Liver (tissue), 9 donors: ENCODE results near the gene EDAR. TPM values are rescaled to one million over a fixed set of nuclear protein-coding genes. Genes with fewer than 3 reads are reported as not detected.

Experiments used
- DNase-seq: peaks from one replicate; pipeline ENCODE4 v3.0.0-alpha.2; 2017; ENCODE audit warnings: low spot score
- H3K27ac ChIP-seq, 2 donors: one replicate each; pipeline ENCODE4 v1.7.0; 2013; ENCODE audit warnings: inconsistent platforms in 2 of 2, low read length in 2 of 2, control low read depth in 1 of 2, low read depth in 1 of 2, mild to moderate bottlenecking in 1 of 2
- H3K27me3 ChIP-seq, 4 donors: one replicate each; pipeline versions ENCODE4 v1.6.1 to v1.7.0; 2013; ENCODE audit warnings: low read length in 3 of 4, inconsistent platforms in 1 of 4, mild to moderate bottlenecking in 1 of 4, moderate library complexity in 1 of 4; ENCODE audit not compliant: control insufficient read depth in 4 of 4, insufficient read depth in 4 of 4
- H3K36me3 ChIP-seq, 4 donors: one replicate each; pipeline versions ENCODE4 v1.6.1 to v1.7.0; 2013; ENCODE audit warnings: low read length in 3 of 4, mild to moderate bottlenecking in 3 of 4, low read depth in 1 of 4, moderate library complexity in 1 of 4; ENCODE audit not compliant: control insufficient read depth in 4 of 4, insufficient read depth in 3 of 4
- H3K4me1 ChIP-seq, 4 donors: one replicate each; pipeline versions ENCODE4 v1.6.1 to v1.7.0; 2013; ENCODE audit warnings: low read length in 3 of 4, mild to moderate bottlenecking in 3 of 4, moderate library complexity in 1 of 4; ENCODE audit not compliant: control insufficient read depth in 4 of 4, insufficient read depth in 4 of 4
- H3K4me3 ChIP-seq, 3 donors: one replicate each; pipeline versions ENCODE4 v1.6.1 to v1.7.0; 2013; ENCODE audit warnings: low read length in 3 of 3, control low read depth in 1 of 3, low read depth in 1 of 3, mild to moderate bottlenecking in 1 of 3
- H3K9ac ChIP-seq, 2 donors: one replicate each; pipeline ENCODE4 v1.7.0; 2013; ENCODE audit warnings: low read length in 2 of 2, mild to moderate bottlenecking in 2 of 2, moderate library complexity in 2 of 2, control low read depth in 1 of 2, low read depth in 1 of 2
- H3K9me3 ChIP-seq, 4 donors: one replicate each; pipeline versions ENCODE4 v1.6.1 to v1.7.0; 2013; ENCODE audit warnings: low read length in 3 of 4; ENCODE audit not compliant: control insufficient read depth in 4 of 4
- ATF3 ChIP-seq: IDR thresholded peaks from 2 replicates; pipeline ENCODE4 v1.6.1; 2016; ENCODE audit warnings: antibody characterized with exemption
- CTCF ChIP-seq: fragments of 150-350 bp; IDR thresholded peaks from 2 replicates; pipeline ENCODE4 v1.5.1; 2017; ENCODE audit warnings: improper control_type of control experiment, low read depth, low read length; ENCODE audit not compliant: missing input control
- FOXA1 ChIP-seq: IDR thresholded peaks from 2 replicates; pipeline ENCODE4 v1.6.1; 2016; ENCODE audit warnings: antibody characterized with exemption
- GABPA ChIP-seq, 2 donors: IDR thresholded peaks in 1 of 2; conservative IDR thresholded peaks in 1 of 2; 2 replicates each; pipeline ENCODE4 v1.6.1; 2016; ENCODE audit warnings: antibody characterized with exemption in 2 of 2, mild to moderate bottlenecking in 1 of 2, moderate library complexity in 1 of 2
- HNF4A ChIP-seq, 2 donors: conservative IDR thresholded peaks; 2 replicates each; pipeline ENCODE4 v1.6.1; 2016; ENCODE audit warnings: antibody characterized with exemption in 2 of 2, mild to moderate bottlenecking in 2 of 2
- HNF4G ChIP-seq: IDR thresholded peaks from 2 replicates; pipeline ENCODE4 v1.6.1; 2016; ENCODE audit warnings: antibody characterized with exemption
- JUND ChIP-seq, 2 donors: IDR thresholded peaks; 2 replicates each; pipeline ENCODE4 v1.6.1; 2016; ENCODE audit warnings: antibody characterized with exemption in 2 of 2
- MAX ChIP-seq: IDR thresholded peaks from 2 replicates; pipeline ENCODE4 v1.6.1; 2016; ENCODE audit warnings: antibody characterized with exemption
- NR2F2 ChIP-seq: IDR thresholded peaks from 2 replicates; pipeline ENCODE4 v1.6.1; 2016; ENCODE audit warnings: antibody characterized with exemption
- RAD21 ChIP-seq, 2 donors: IDR thresholded peaks; 2 replicates each; pipeline ENCODE4 v1.6.1; 2016; ENCODE audit warnings: antibody characterized with exemption in 2 of 2, mild to moderate bottlenecking in 2 of 2
- REST ChIP-seq: IDR thresholded peaks from 2 replicates; pipeline ENCODE4 v1.6.1; 2016; ENCODE audit warnings: antibody characterized with exemption, mild to moderate bottlenecking
- RXRA ChIP-seq, 2 donors: IDR thresholded peaks; 2 replicates each; pipeline ENCODE4 v1.6.1; 2017 to 2018; ENCODE audit warnings: antibody characterized with exemption in 2 of 2, mild to moderate bottlenecking in 1 of 2
- SP1 ChIP-seq: IDR thresholded peaks from 2 replicates; pipeline ENCODE4 v1.6.1; 2018; ENCODE audit warnings: antibody characterized with exemption, mild to moderate bottlenecking
- TAF1 ChIP-seq: conservative IDR thresholded peaks from 2 replicates; pipeline ENCODE4 v1.6.1; 2016; ENCODE audit warnings: antibody characterized with exemption, mild to moderate bottlenecking
- YY1 ChIP-seq: IDR thresholded peaks from 2 replicates; pipeline ENCODE4 v1.6.1; 2016; ENCODE audit warnings: antibody characterized with exemption, mild to moderate bottlenecking
- ZBTB33 ChIP-seq: IDR thresholded peaks from 2 replicates; pipeline ENCODE4 v1.6.1; 2016; ENCODE audit warnings: antibody characterized with exemption
- WGBS: extraction: QIAGEN DNeasy Blood & Tissue Kit; methylation state at CpG from one replicate; pipeline ENCODE4 v1.1.7; 2013; 5-methylcytosine and 5-hydroxymethylcytosine counted together
- polyA plus RNA-seq, 2 donors: library from polyadenylated mRNA; stranded (reverse) in 1 of 2; unstranded in 1 of 2; fragments of 200-250 nt in 1 of 2; fragments of >200 nt in 1 of 2; fragmentation: Nextera tagmentation in 1 of 2; extraction: Ambion mirVana in 1 of 2; gene quantifications; one replicate each; pipeline versions ENCODE4 v1.2.1 to v1.2.3, GENCODE V29; 2013 to 2015
- total RNA-seq, 2 donors: library from RNA; depleted of rRNA; stranded (reverse); fragments of >200 nt; gene quantifications; one replicate each; pipeline ENCODE4 v1.2.3, GENCODE V29; 2014
- donor health status: healthy.
- donor health status: healthy.
- donor health status: healthy.
- donor health status: healthy.
- donor health status: healthy.

The EDAR gene
- total and polyA plus RNA-seq, 4 donors: 0.09 to 0.50 (median 0.10) TPM

GRCh38 chr2:108853421-108853820 lies 135.6 kb downstream of the EDAR start:
- DNase-seq: no peak
- Histone ChIP-seq H3K27me3 (no peaks in the 10 kb centered on the region), H3K4me1 (no peaks in the 10 kb centered on the region), H3K36me3 (peaks cover 0 to 2% (median 0%) of the 10 kb centered on the region in 4 donors), H3K4me3 (no peak overlapping the region), H3K9me3 (no peaks in the 10 kb centered on the region), H3K27ac (no peak overlapping the region), H3K9ac (no peak overlapping the region)
- 67% methylated on average over 2 of the region's 2 CpGs for WGBS
- TF ChIP-seq GABPA (IDR thresholded peaks at IDR 0.05 in 1 of 2, conservative IDR thresholded peaks at IDR 0.05 in 1 of 2) (no peak), ZBTB33 (no peak), JUND (IDR thresholded peaks at IDR 0.05) (no peak), MAX (no peak), RAD21 (IDR thresholded peaks at IDR 0.05) (no peak), YY1 (no peak), HNF4A (conservative IDR thresholded peaks at IDR 0.05) (no peak), TAF1 (no peak)

- Histone ChIP-seq H3K4me1 (no peaks in the 10 kb centered on the region), H3K27ac (no peak overlapping the region), H3K9ac (no peak overlapping the region), H3K36me3 (peaks cover 0 to 2% (median 0%) of the 10 kb centered on the region in 4 donors), H3K9me3 (no peaks in the 10 kb centered on the region), H3K4me3 (no peak overlapping the region), H3K27me3 (no peaks in the 10 kb centered on the region)
- TF ChIP-seq TAF1 (no peak), YY1 (no peak), HNF4G (no peak), ATF3 (no peak), HNF4A (conservative IDR thresholded peaks at IDR 0.05) (no peak), RAD21 (IDR thresholded peaks at IDR 0.05) (no peak), RXRA (IDR thresholded peaks at IDR 0.05) (no peak), CTCF (no peak), MAX (no peak), ZBTB33 (no peak), REST (no peak), SP1 (no peak), FOXA1 (no peak), NR2F2 (no peak)
- DNase-seq: no peak
- 98% methylated on average over 3 of the region's 3 CpGs for WGBS
Observed at GRCh38 chr2:108852375-108852774, 136.6 kb downstream of the EDAR start.
